NT2/D1 (cell line): ENCODE measurements around the gene KCNC1.

Experiments used
- DNase-seq: peaks from one replicate; pipeline ENCODE4 v3.0.0-alpha.2; 2011; ENCODE audit warnings: low read depth, low spot score
- H3K27me3 ChIP-seq: 2 replicates; pipeline ENCODE4 v1.6.0; 2011; ENCODE audit warnings: mild to moderate bottlenecking; ENCODE audit not compliant: insufficient read length, insufficient read depth
- H3K36me3 ChIP-seq: 2 replicates; pipeline ENCODE4 v1.6.1; 2011; ENCODE audit warnings: mild to moderate bottlenecking, low read length, mixed read lengths; ENCODE audit not compliant: insufficient read depth, insufficient read length
- H3K4me1 ChIP-seq: 2 replicates; pipeline ENCODE4 v1.5.1; 2011; ENCODE audit not compliant: insufficient read depth, insufficient read length
- H3K4me3 ChIP-seq: 2 replicates; pipeline ENCODE4 v1.5.1; 2011; ENCODE audit warnings: low read depth; ENCODE audit not compliant: insufficient read length
- H3K9ac ChIP-seq: 2 replicates; pipeline ENCODE4 v1.6.0; 2011; ENCODE audit warnings: low read depth; ENCODE audit not compliant: insufficient read length
- H3K9me3 ChIP-seq: 2 replicates; pipeline ENCODE4 v1.5.1; 2011; ENCODE audit warnings: mild to moderate bottlenecking, low read length; ENCODE audit not compliant: insufficient read depth
- SUZ12 ChIP-seq: IDR thresholded peaks from 2 replicates; pipeline ENCODE4 v1.6.1; 2011; ENCODE audit not compliant: insufficient read length, insufficient read depth; ENCODE audit errors: extremely low read depth
- YY1 ChIP-seq: IDR thresholded peaks from 2 replicates; pipeline ENCODE4 v1.6.1; 2011; ENCODE audit not compliant: insufficient read length, insufficient read depth
- ZNF274 ChIP-seq: IDR thresholded peaks from 2 replicates; pipeline ENCODE4 v1.6.1; 2011; ENCODE audit warnings: mild to moderate bottlenecking, low read depth, low read length

KCNC1 gene

DNA sequence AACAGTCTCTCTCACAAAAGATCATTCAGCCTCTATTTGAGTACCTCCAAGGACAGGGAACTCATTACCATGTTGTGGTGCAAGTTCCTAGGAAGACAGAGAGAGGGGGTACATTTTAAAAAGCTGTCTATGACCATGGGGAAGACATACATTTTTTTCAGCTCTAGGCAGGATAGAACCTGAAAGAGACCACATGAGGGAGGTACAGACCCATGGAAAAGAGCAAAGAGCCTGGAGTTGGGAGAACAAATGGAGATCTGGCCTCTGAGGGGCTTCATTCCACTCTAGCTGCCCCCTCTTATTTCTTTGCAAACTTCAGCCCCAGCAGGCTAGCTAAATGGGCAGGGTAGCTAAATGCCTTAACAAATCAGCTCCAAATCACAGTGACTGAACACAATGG lies 36.3 kb downstream of the KCNC1 start:
- DNase-seq: no peak
- TF ChIP-seq YY1 (no peak), ZNF274 (no peak), SUZ12 (no peak)
- Histone ChIP-seq H3K9ac (no peak overlapping the region), H3K27me3 (no peaks in the 10 kb centered on the region), H3K4me1 (peaks cover 5% of the 10 kb centered on the region), H3K4me3 (no peak overlapping the region), H3K9me3 (no peaks in the 10 kb centered on the region), H3K36me3 (no peaks in the 10 kb centered on the region)

DNA sequence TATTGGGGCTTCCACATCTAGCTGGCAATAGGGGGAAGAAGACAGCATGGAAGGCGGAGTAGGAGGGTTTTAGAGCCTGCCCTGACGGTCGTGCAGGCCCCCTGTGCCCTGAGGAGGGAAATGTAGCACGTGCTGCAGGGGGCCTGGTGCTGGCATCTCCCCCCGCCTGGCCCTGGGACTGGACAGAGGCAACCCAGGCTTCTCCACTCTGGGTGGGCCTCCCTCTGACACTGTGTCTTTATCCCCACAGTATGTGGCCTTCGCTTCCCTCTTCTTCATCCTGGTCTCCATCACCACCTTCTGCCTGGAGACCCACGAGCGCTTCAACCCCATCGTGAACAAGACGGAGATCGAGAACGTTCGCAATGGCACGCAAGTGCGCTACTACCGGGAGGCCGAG lies 36.8 kb downstream of the KCNC1 start:
- TF ChIP-seq SUZ12 (no peak), ZNF274 (no peak), YY1 (no peak)
- DNase-seq: no peak
- Histone ChIP-seq H3K36me3 (no peaks in the 10 kb centered on the region), H3K9ac (no peak overlapping the region), H3K4me3 (no peak overlapping the region), H3K4me1 (peaks cover 5% of the 10 kb centered on the region), H3K27me3 (no peaks in the 10 kb centered on the region), H3K9me3 (no peaks in the 10 kb centered on the region)

DNA sequence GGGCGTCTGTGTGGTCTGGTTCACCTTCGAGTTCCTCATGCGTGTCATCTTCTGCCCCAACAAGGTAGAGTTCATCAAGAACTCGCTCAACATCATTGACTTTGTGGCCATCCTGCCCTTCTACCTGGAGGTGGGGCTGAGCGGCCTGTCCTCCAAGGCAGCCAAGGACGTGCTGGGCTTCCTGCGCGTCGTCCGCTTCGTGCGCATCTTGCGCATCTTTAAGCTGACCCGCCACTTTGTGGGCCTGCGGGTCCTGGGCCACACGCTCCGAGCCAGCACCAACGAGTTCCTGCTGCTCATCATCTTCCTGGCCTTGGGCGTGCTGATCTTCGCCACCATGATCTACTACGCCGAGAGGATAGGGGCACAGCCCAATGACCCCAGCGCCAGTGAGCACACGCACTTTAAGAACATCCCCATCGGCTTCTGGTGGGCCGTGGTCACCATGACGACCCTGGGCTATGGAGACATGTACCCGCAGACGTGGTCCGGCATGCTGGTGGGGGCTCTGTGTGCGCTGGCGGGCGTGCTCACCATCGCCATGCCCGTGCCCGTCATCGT lies 37.3 kb downstream of the KCNC1 start:
- no peaks in the 10 kb centered on the region for H3K9me3 ChIP-seq
- H3K4me3 ChIP-seq: no peak overlapping the region
- no peaks in the 10 kb centered on the region for H3K36me3 ChIP-seq
- DNase-seq: no peak
- peaks cover 5% of the 10 kb centered on the region for H3K4me1 ChIP-seq
- H3K9ac ChIP-seq: no peak overlapping the region
- H3K27me3 ChIP-seq: no peaks in the 10 kb centered on the region
- no peak for TF ChIP-seq SUZ12
- TF ChIP-seq YY1: no peak
- no peak for TF ChIP-seq ZNF274

DNA sequence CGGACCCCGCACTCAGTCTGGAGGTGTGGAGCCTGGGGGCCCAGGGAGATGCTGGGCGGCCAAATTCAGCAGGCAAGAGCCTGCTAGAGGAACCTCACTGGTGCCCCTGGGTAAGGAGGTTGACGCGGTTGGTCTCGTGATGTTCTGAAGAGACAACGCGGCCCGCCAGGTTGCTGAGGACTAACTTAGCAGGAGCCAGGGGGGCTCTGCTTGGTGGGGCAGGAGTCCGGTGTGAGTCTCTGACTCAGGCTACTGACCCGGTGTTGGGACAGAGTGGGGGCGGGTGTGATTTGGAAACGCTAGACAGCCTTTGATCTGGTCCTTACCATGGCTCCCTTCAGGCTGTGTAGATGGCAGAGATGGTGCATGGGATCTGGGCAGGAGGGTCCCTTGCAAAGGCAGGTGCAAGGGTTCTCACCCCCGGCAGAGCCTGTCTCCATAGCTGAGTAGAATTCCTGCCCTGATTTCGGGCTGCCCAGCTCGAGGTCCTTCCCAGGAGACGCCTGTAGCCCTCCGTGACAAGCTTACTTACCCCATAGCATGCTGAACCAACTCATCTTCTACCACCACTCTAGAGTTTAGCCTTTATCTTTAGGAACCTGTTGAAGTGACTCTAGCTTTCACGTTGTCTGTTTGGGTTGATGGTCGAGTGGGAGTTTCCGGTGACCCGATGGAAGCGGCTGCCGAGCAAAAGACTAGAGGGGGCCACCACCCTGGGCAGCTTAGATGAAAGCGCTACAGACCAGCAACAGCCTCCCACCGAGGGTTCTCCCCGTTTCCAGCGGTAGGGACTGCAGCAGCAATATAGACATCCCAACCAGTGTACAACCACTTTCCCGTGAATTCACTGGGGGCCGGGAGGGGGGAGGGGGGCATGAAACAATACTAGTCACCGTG lies 38.4 kb downstream of the KCNC1 start:
- TF ChIP-seq ZNF274: no peak
- no peaks in the 10 kb centered on the region for H3K36me3 ChIP-seq
- H3K9me3 ChIP-seq: no peaks in the 10 kb centered on the region
- H3K4me3 ChIP-seq: no peak overlapping the region
- peaks cover 5% of the 10 kb centered on the region for H3K4me1 ChIP-seq
- no peak for DNase-seq
- H3K9ac ChIP-seq: no peak overlapping the region
- no peaks in the 10 kb centered on the region for H3K27me3 ChIP-seq

DNA sequence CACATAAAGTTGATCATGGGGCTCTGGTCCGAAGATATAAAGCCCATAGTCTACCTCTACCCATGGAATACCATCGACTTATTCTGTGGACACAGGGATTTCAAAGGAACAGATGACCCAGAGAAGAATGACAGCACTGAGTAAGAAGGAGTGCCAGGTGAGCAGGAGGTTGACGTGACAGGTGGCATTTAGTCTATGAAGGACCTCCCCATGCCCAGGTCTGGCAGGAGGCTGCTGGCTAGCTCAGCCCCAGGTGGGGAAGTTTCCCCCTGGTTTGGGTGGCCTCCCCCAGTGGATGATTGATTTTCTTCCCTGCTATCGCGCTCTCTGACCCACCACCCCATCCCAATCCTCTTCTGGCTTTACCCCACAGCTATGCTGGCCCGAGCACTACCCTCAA lies 39.1 kb downstream of the KCNC1 start:
- TF ChIP-seq SUZ12: no peak
- no peak for TF ChIP-seq YY1
- no peak for TF ChIP-seq ZNF274
- no peak for DNase-seq
- H3K36me3 ChIP-seq: no peaks in the 10 kb centered on the region
- H3K9me3 ChIP-seq: no peaks in the 10 kb centered on the region
- H3K27me3 ChIP-seq: no peaks in the 10 kb centered on the region
- no peak overlapping the region for H3K4me3 ChIP-seq
- peaks cover 5% of the 10 kb centered on the region for H3K4me1 ChIP-seq
- H3K9ac ChIP-seq: no peak overlapping the region

DNA sequence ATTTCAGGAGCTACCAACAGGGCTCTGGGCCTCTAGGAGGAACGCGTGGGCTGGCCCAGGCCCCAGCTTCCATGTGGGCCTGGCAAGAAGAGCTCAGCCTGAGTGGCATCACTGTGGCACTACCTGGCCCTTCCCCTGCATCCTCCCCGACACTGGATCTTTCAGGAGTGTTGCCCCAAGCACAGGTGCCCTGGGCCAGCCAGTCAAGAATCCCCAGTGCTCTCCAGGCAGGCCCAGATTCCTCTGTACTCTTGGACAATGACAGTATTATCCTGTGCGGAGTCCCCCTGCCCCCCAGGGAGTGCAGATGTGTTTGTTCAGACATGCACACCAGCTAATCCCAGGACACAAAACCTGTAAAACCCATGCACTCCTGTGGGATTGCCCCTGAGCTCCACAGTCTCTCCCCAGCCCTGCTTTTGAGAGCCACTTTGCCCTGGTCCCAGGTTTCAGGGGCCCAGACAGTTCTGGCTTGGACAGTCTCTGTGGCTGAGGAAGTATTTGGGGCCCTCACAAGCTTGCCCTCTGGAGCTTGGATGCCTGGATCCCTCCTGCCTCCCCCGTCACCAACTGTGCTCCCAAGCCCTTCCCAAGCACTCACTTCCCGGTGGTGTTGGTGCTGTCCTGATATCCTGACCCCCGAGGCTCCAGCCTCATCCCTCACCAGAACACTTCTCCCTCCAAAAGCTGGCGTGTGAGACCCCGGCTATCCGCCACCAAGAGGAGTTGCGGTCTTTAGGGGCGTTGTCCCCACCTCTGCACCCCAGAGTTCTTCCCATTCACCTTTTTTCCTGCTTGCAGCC lies 39.9 kb downstream of the KCNC1 start:
- no peak for DNase-seq
- Histone ChIP-seq H3K36me3 (no peaks in the 10 kb centered on the region), H3K9ac (no peak overlapping the region), H3K27me3 (no peaks in the 10 kb centered on the region), H3K9me3 (no peaks in the 10 kb centered on the region), H3K4me3 (no peak overlapping the region), H3K4me1 (peaks cover 5% of the 10 kb centered on the region)
- TF ChIP-seq YY1 (no peak), SUZ12 (no peak), ZNF274 (no peak)

DNA sequence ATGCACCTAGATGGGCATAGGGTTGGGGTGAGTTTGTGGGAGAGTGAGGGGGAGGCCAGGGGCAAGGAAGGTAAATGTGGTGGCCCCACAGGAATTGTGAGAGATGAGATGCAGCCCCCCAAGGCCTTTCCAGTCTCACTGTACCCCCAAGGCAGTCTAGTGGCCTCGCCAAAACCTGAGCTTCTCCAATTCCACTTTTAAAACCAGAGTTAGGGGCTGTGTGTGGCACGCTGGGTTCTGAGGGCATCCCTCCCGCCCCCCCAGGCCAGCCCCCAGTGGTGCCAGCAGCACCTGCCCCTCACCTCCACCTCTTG lies 40.4 kb downstream of the KCNC1 start:
- H3K36me3 ChIP-seq: no peaks in the 10 kb centered on the region
- no peaks in the 10 kb centered on the region for H3K9me3 ChIP-seq
- peaks cover 3% of the 10 kb centered on the region for H3K4me1 ChIP-seq
- no peak overlapping the region for H3K4me3 ChIP-seq
- no peak overlapping the region for H3K9ac ChIP-seq
- TF ChIP-seq SUZ12 (no peak), YY1 (no peak), ZNF274 (no peak)
- DNase-seq: no peak
- H3K27me3 ChIP-seq: no peaks in the 10 kb centered on the region
